Measurements from ENCODE around the gene SAMD13. TPM values are rescaled to one million over a fixed set of nuclear protein-coding genes. Genes with fewer than 3 reads are reported as not detected.

SAMD13 gene
- total and polyA plus RNA-seq, 2 donors (not counting 1 experiment from before 2014, with no cell fraction given) = 0.42 TPM; not detected in 1

DNA sequence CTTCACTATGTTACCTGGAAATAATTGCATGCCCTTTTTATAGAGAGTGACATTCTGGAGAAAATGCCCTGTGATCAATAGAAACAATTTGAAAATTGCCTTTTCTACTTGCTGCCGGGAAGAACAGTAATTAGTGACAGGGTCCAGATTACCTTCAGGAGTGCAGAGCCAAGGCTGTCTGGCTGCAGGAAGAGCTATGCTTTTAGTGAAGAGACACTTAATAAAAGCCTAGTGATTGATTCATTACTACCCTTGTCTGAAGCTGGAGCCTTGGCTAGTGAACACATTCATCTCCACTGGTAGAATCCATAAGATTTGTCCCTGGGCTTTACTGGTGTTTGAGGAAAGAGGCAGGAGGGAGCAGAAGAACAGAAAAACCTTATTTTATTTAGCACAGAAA lies 83.8 kb downstream of the SAMD13 start:
- peaks cover 2% of the 10 kb centered on the region for H3K4me1 Mint-ChIP-seq
- Histone ChIP-seq H3K4me2 (replicated peaks; ENCODE audit: low read depth, low read length, poor library complexity, severe bottlenecking) (no peak overlapping the region), H3K27me3 (replicated peaks in 1 of 4; ENCODE audit: control extremely low read depth in 1 of 4, control insufficient read depth in 3 of 4, insufficient read depth in 4 of 4, low read length in 3 of 4) (no peaks in the 10 kb centered on the region), H3K79me2 (ENCODE audit: control insufficient read depth, insufficient read depth, low read length) (no peaks in the 10 kb centered on the region), H3K27ac (ENCODE audit: low read length in 2 of 2) (no peak overlapping the region), H4K20me1 (ENCODE audit: control insufficient read depth, insufficient read depth, low read length, poor library complexity, severe bottlenecking) (no peaks in the 10 kb centered on the region), H3K36me3 (replicated peaks in 1 of 2; ENCODE audit: control extremely low read depth in 1 of 2, control insufficient read depth in 1 of 2, extremely low read depth in 1 of 2, insufficient read depth in 2 of 2, low read length in 1 of 2) (no peaks in the 10 kb centered on the region), H2AFZ (ENCODE audit: insufficient read depth, low read depth, low read length, poor library complexity, severe bottlenecking) (no peak overlapping the region), H3K4me3 (ENCODE audit: control extremely low read depth in 1 of 5, extremely low read depth in 1 of 5, insufficient read depth in 1 of 5, low read depth in 2 of 5, low read length in 4 of 5) (no peak overlapping the region), H3K4me1 (ENCODE audit: control insufficient read depth in 2 of 2, insufficient read depth in 2 of 2, low read length in 2 of 2) (no peaks in the 10 kb centered on the region), H3K9me3 (ENCODE audit: control extremely low read depth in 1 of 3, control insufficient read depth in 2 of 3, insufficient read depth in 1 of 3, low read length in 2 of 3) (no peaks in the 10 kb centered on the region), H3K9ac (ENCODE audit: low read length) (no peak overlapping the region)
- WGBS (ENCODE audit: insufficient coverage) = 100% methylated on average over 1 of the region's 1 CpG
- ChIA-PET CTCF (no interaction called here), POLR2A (no interaction called here)
- no peaks in the 10 kb centered on the region for H3K9me3 Mint-ChIP-seq (ENCODE audit: insufficient read depth)
- H3K27me3 Mint-ChIP-seq = no peaks in the 10 kb centered on the region
- intact Hi-C loops (cut with micrococcal nuclease) = no loop called here
- ATAC-seq (ENCODE audit: low read depth) (no peak), DNase-seq (no peak)
- no peak overlapping the region for H3K4me3 Mint-ChIP-seq
- H3K27ac Mint-ChIP-seq = no peak overlapping the region
- no peak for TF ChIP-seq EZH2 (IDR thresholded peaks at IDR 0.05; ENCODE audit: borderline replicate concordance, insufficient read depth, low read depth, low read length, poor library complexity, severe bottlenecking)
- TF ChIP-seq, protein P1, sequence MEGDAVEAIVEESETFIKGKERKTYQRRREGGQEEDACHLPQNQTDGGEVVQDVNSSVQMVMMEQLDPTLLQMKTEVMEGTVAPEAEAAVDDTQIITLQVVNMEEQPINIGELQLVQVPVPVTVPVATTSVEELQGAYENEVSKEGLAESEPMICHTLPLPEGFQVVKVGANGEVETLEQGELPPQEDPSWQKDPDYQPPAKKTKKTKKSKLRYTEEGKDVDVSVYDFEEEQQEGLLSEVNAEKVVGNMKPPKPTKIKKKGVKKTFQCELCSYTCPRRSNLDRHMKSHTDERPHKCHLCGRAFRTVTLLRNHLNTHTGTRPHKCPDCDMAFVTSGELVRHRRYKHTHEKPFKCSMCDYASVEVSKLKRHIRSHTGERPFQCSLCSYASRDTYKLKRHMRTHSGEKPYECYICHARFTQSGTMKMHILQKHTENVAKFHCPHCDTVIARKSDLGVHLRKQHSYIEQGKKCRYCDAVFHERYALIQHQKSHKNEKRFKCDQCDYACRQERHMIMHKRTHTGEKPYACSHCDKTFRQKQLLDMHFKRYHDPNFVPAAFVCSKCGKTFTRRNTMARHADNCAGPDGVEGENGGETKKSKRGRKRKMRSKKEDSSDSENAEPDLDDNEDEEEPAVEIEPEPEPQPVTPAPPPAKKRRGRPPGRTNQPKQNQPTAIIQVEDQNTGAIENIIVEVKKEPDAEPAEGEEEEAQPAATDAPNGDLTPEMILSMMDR (IDR thresholded peaks at IDR 0.05) = no peak

DNA sequence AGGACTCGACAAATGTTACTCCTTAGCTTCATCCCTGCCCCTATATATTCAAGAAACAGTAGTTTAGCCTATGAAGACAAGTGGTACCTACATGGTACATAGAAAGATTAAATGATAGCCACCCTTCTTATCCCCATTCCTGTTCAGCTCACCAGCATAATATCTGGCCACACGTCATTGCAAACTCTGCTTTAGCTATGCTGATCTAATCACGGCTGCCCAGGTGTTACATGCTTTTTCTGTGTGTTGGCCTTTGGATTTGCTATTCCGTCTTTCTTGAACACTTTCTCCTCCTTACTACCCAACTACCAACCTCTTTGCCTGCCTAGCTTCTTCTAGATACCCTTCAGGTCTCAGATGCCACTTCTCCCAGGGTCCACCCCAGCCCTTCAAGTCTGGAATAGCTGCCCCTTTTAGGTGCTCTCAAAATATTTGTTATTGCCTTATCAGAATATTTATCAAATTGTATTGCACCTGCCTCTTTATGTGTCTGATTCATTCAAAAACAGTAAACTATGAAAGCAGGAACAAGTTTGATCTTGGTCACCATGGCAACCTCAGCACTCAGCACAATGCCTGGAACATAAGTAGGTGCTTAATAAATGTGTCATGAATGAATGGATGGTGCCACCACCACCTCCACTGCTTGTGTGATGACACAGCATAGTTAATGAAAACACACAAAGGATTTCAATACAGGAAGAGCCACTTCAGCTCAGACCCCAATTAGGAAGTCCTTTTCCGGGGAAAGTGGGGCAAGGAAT lies 85.4 kb downstream of the SAMD13 start:
- 93% methylated on average over 2 of the region's 5 CpGs for WGBS (ENCODE audit: insufficient coverage)
- peaks cover 2% of the 10 kb centered on the region for H3K4me1 Mint-ChIP-seq
- no peaks in the 10 kb centered on the region for H3K36me3 ChIP-seq (replicated peaks in 1 of 2; ENCODE audit: control extremely low read depth in 1 of 2, control insufficient read depth in 1 of 2, extremely low read depth in 1 of 2, insufficient read depth in 2 of 2, low read length in 1 of 2)
- no peak overlapping the region for H3K4me2 ChIP-seq (replicated peaks; ENCODE audit: low read depth, low read length, poor library complexity, severe bottlenecking)
- H3K79me2 ChIP-seq (ENCODE audit: control insufficient read depth, insufficient read depth, low read length) = no peaks in the 10 kb centered on the region
- ChIA-PET POLR2A (no interaction called here), CTCF (interaction anchor here (1.0 to 2.3 kb wide), 3 partner anchors 201 to 245 kb away, joined by 3 to 10 read pairs (median 4); partner anchors contain the start of gene PRKACB)
- ATAC-seq (ENCODE audit: low read depth) = no peak
- H3K4me3 ChIP-seq (ENCODE audit: control extremely low read depth in 1 of 5, extremely low read depth in 1 of 5, insufficient read depth in 1 of 5, low read depth in 2 of 5, low read length in 4 of 5) = no peak overlapping the region
- H3K27ac ChIP-seq (ENCODE audit: low read length in 2 of 2) = no peak overlapping the region
- TF ChIP-seq, protein P1 (IDR thresholded peaks at IDR 0.05) = no peak
- TF ChIP-seq EZH2 (IDR thresholded peaks at IDR 0.05; ENCODE audit: borderline replicate concordance, insufficient read depth, low read depth, low read length, poor library complexity, severe bottlenecking) = no peak
- no peaks in the 10 kb centered on the region for H3K27me3 ChIP-seq (replicated peaks in 1 of 4; ENCODE audit: control extremely low read depth in 1 of 4, control insufficient read depth in 3 of 4, insufficient read depth in 4 of 4, low read length in 3 of 4)
- H2AFZ ChIP-seq (ENCODE audit: insufficient read depth, low read depth, low read length, poor library complexity, severe bottlenecking) = no peak overlapping the region
- H3K27me3 Mint-ChIP-seq = no peaks in the 10 kb centered on the region
- H3K27ac Mint-ChIP-seq = no peak overlapping the region
- no peaks in the 10 kb centered on the region for H3K9me3 ChIP-seq (ENCODE audit: control extremely low read depth in 1 of 3, control insufficient read depth in 2 of 3, insufficient read depth in 1 of 3, low read length in 2 of 3)
- intact Hi-C loops (cut with micrococcal nuclease) = no loop called here
- H4K20me1 ChIP-seq (ENCODE audit: control insufficient read depth, insufficient read depth, low read length, poor library complexity, severe bottlenecking) = no peaks in the 10 kb centered on the region
- H3K4me1 ChIP-seq (ENCODE audit: control insufficient read depth in 2 of 2, insufficient read depth in 2 of 2, low read length in 2 of 2) = no peaks in the 10 kb centered on the region
- H3K4me3 Mint-ChIP-seq = no peak overlapping the region
- no peak overlapping the region for H3K9ac ChIP-seq (ENCODE audit: low read length)
- H3K9me3 Mint-ChIP-seq (ENCODE audit: insufficient read depth) = no peaks in the 10 kb centered on the region
- no peak for DNase-seq

All from B cell (primary cell).